HG03571 (cell line): ENCODE measurements around the gene CENPM.

Experiments
- ATAC-seq: cut with Tn5 transposase; IDR thresholded peaks from one replicate; pipeline ENCODE4 v1.9.1; 2021; ENCODE audit not compliant: unreplicated experiment

Gene CENPM

DNA sequence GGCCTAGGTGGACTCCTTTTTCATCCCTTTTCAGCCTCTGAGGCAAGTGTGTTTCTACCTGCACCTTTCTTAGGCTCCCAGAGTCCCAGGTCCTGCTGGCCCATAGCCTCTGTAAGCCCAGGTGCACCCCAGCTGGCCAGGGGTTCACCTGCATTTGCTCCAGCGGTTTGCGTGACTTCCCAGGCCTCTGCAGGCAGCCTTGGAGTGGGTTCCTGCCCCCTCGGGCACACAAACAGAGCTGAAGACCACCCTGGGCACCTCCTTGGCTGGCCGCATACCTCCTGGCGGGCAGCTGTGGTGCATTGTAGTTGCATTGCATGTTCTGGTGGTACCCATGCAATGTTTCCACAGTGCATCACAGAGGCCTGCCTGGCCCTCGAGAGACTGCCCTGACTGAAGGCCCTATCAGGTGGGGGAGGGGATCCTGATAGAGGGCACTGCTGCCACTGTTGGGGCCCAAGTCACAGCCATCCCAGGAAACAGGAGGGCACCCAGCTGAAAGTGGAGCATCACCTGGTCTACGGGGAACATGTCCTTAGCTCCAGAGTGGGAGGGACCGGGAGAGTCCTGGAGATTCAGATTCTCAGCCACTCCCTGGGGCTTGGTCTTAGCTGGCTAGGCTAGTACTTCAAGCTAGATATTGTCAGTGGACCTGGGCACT, 46.2 kb downstream of the CENPM start:
- ATAC-seq, result no peak

DNA sequence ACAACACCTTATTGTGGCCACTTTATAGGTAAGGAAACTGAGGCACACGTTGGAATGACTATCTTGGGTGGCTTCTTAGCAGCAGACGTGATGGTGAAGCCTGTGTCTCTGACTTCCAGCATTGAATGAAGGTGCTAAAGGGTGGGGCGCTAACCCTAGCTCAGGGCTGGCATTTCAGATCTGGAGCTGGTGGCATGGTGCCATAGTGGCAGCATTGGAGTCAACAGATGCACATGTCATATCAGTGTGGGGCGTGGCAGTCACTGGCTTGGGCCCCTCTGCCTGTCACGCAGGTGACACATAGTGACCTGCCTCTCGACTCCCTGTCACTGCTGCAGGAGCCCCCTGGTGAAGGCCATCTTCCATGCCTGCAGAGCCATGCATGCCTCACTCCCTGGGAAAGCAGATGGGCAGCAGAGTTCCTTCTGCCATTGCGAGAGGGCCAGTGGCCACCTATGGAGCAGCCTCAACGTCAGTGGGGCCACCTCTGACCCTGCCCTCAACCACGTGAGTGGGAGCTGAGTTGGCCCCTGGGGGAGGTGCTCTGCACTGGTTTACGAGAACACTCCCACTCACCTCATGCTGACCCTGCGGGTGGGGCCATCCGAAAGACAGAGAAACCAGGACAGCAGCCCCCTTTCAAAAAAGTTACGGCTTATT, 46.8 kb downstream of the CENPM start:
- no peak for ATAC-seq

DNA sequence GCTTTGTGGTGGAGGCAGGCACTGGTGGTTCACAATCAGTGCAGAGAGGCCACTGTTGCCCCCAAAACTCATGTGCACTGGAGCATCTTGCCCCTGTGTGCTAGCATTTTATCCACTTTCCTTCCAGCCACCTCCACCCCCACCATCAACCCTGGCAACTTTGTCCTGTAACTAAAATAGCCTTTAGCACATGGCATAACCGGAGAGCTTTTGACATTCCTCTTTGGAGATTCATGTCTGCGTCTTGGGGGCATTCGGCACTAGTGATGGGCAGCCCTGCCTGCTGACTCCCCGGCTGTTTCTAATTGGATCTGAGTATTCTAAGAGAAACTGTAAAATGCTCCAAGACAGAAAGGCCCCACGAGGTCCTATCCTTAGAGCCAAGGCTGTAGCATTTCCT, 47.8 kb downstream of the CENPM start:
- no peak for ATAC-seq

DNA sequence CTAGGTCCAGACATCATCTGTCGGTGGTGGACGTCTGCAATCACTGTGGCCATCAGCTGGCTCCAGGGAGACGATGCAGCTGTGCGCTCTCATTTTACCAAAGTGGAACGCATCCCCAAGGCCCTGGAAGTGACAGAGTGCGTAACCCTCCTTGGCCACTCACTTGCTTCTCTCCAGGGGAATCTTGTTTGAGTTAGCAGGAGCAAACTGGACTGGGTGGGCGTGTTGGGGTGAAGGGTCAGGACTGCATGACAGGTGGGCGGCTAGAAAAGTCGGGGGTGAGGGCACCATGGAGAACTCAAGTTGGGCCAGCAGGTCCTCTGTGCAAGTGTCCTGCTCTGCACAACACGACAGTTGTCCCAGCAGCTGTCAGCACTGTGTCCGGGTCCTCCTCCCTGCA, 48.3 kb downstream of the CENPM start:
- no peak for ATAC-seq

DNA sequence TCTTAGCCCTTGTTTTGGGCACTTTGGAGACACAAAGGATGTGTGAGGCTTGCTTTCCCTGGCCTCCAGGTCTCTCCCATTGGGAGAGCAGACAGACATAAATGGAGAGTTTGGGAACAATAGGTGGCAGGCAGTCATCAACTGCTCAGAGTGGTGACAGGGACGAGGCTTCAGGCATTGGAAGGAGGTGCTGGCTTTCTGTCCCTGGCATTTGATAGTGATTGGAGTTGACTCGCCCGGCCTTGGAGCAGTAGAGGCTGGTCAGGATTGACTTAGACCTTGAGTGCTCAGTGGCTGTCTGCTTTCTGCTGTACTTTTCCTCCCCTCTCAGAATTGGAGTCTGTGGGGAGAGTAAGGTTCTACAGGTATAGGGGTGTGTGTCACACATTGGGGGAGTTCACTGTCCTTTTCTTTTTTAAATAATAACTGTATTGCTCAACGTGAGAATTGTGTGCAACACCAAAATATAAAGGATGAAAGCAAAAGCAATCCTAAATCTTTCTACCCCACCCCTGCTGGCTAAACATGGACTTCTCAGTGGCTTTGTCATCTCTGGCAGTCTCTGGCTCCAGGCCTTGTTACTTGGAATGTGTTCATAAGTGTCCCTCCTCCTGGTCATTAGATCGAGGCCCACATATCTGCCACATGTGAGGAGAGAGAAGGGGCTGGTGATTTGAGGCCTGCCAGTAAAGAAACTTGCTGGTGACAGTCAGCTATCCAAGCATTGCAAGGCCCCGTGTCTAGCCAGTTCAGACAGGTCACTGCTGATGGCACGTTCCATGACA, 53.2 kb downstream of the CENPM start:
- ATAC-seq, result no peak

DNA sequence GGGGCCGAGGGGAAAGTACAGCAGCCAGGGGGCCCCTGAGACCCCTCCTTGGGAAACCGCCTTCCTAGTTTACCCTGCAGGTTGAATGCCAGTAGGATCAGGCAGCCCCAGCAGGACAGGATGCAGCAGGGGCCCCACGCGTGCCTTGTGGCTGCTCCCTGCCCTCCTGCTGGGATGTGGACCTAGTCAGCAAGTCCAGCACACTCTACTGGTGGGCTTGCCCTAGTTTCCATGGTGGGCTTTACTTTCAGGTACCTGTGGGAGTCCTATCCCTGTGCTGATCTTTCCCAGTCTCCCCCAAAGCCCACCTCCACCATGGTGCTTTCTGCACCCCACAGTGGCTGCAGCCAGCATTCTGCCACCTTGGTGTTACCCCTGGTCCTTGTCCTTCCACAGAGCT, 54.2 kb downstream of the CENPM start:
- no peak for ATAC-seq

DNA sequence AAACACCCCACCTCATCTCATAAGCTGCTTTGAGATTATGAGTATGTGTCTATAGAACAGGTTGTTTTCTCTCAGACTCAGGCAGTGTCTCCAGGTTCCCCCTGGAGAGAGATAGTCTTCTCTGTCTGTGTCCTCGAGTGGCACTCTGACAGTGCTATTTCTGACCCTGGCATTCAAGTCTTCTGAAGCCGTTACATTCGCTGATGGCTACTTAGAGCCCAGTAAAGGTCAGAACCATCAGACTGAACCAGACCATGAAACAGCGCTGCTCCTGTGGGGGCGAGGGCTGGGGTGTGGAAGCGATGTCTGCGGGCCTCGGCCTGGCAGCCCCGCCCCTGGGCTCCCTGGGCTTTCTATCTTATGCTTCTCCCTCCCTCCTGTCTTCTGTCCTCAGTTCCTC, 55.5 kb downstream of the CENPM start:
- ATAC-seq, result no peak
